Measurements from ENCODE around the gene THEMIS. TPM values are rescaled to one million over a fixed set of nuclear protein-coding genes. Genes with fewer than 3 reads are reported as not detected.
A peak's percentile ranks its signal among the peaks of the same experiment; 100 is the strongest.

The THEMIS gene
- total and polyA plus RNA-seq, 2 experiments from 2014 or later: 0.05 to 0.11 TPM

- H3K4me1 ChIP-seq (ENCODE audit: insufficient read depth): peaks cover 4% of the 10 kb centered on the region; the same call in 1 of the 2 replicates
- H3F3A ChIP-seq (ENCODE audit: insufficient read depth): no peaks in the 10 kb centered on the region
- H3K36me3 ChIP-seq (ENCODE audit: low read depth): no peaks in the 10 kb centered on the region
- WGBS, 2 experiments (ENCODE audit: low coverage in 1 of 2, low lambda C conversion rate in 2 of 2, missing lambda C conversion rate in 2 of 2): 80 to 83% methylated on average over 3 of the region's 3 CpGs
- H3K4me2 ChIP-seq (ENCODE audit: unreplicated experiment): no peak overlapping the region
- peak; percentile 17 for DNase-seq
- H3K9ac ChIP-seq: no peak overlapping the region
- TF ChIP-seq EZH2phosphoT487 (IDR thresholded peaks at IDR 0.05; ENCODE audit: insufficient read depth, low read depth): no peak
- TF ChIP-seq EZH2 (IDR thresholded peaks at IDR 0.05; ENCODE audit: insufficient read depth, poor library complexity, severe bottlenecking): no peak
- H3K27me3 ChIP-seq (replicated peaks; ENCODE audit: insufficient read depth): no peaks in the 10 kb centered on the region
- H3K9me3 ChIP-seq (ENCODE audit: low read depth): no peaks in the 10 kb centered on the region
- 0 out of 2 replicates have a peak overlapping the region, but pooled peaks have one; percentile 16 for H2AFZ ChIP-seq
- no peaks in the 10 kb centered on the region for H3K79me2 ChIP-seq (ENCODE audit: insufficient read depth)
- no peak overlapping the region for H3K4me3 ChIP-seq
- no peaks in the 10 kb centered on the region for H4K20me1 ChIP-seq (ENCODE audit: insufficient read depth)
- no peaks in the 10 kb centered on the region for H3K9me2 ChIP-seq (ENCODE audit: insufficient read depth)
- H3K27ac ChIP-seq: no peak overlapping the region
- in situ Hi-C loops (cut with MboI): loop anchor here (5.0 to 25.0 kb wide), 3 partner anchors 590 to 1000 kb away; partner anchors contain the start of gene PTPRK
Measured at GRCh38 chr6:127737768-127738167, 163.1 kb downstream of the THEMIS start.

GRCh38 chr6:127737009-127737486 is 163.8 kb downstream of the THEMIS start:
- no peaks in the 10 kb centered on the region for H3K79me2 ChIP-seq (ENCODE audit: insufficient read depth)
- H4K20me1 ChIP-seq (ENCODE audit: insufficient read depth): no peaks in the 10 kb centered on the region
- H2AFZ ChIP-seq: 0 out of 2 replicates have a peak overlapping the region, but pooled peaks have one; percentile 16
- no peaks in the 10 kb centered on the region for H3K36me3 ChIP-seq (ENCODE audit: low read depth)
- peaks cover 4% of the 10 kb centered on the region; the same call in 1 of the 2 replicates for H3K4me1 ChIP-seq (ENCODE audit: insufficient read depth)
- H3F3A ChIP-seq (ENCODE audit: insufficient read depth): no peaks in the 10 kb centered on the region
- H3K9me3 ChIP-seq (ENCODE audit: low read depth): no peaks in the 10 kb centered on the region
- no peaks in the 10 kb centered on the region for H3K9me2 ChIP-seq (ENCODE audit: insufficient read depth)
- no peak overlapping the region for H3K4me2 ChIP-seq (ENCODE audit: unreplicated experiment)
- no peaks in the 10 kb centered on the region for H3K27me3 ChIP-seq (replicated peaks; ENCODE audit: insufficient read depth)
- no peak overlapping the region for H3K9ac ChIP-seq
- in situ Hi-C loops (cut with MboI): loop anchor here (5.0 to 25.0 kb wide), 3 partner anchors 590 to 1000 kb away; partner anchors contain the start of gene PTPRK
- no peak overlapping the region for H3K27ac ChIP-seq
- DNase-seq: peak; percentile 79
- TF ChIP-seq EZH2 (IDR thresholded peaks at IDR 0.05; ENCODE audit: insufficient read depth, poor library complexity, severe bottlenecking) (no peak), EZH2phosphoT487 (IDR thresholded peaks at IDR 0.05; ENCODE audit: insufficient read depth, low read depth) (no peak)
- no peak overlapping the region for H3K4me3 ChIP-seq

- 49% methylated on average over 3 of the region's 3 CpGs for WGBS, 2 experiments (ENCODE audit: low coverage in 1 of 2, low lambda C conversion rate in 2 of 2, missing lambda C conversion rate in 2 of 2)
- TF ChIP-seq EZH2 (IDR thresholded peaks at IDR 0.05; ENCODE audit: insufficient read depth, poor library complexity, severe bottlenecking) (no peak), EZH2phosphoT487 (IDR thresholded peaks at IDR 0.05; ENCODE audit: insufficient read depth, low read depth) (no peak)
- in situ Hi-C loops (cut with MboI): loop anchor here (25.0 kb wide), 2 partner anchors 779 to 1004 kb away; partner anchors contain the start of gene PTPRK
Measured at GRCh38 chr6:127732927-127733326, 167.9 kb downstream of the THEMIS start.

GRCh38 chr6:127727260-127727953 is 173.5 kb downstream of the THEMIS start:
- H3K27ac ChIP-seq: no peak overlapping the region
- WGBS, 2 experiments (ENCODE audit: low coverage in 1 of 2, low lambda C conversion rate in 2 of 2, missing lambda C conversion rate in 2 of 2): 26 to 39% methylated on average over 1 of the region's 1 CpG
- no peak overlapping the region for H3K4me3 ChIP-seq
- H3K36me3 ChIP-seq (ENCODE audit: low read depth): no peaks in the 10 kb centered on the region
- no peaks in the 10 kb centered on the region for H3F3A ChIP-seq (ENCODE audit: insufficient read depth)
- no peak for DNase-seq
- H3K9me3 ChIP-seq (ENCODE audit: low read depth): no peaks in the 10 kb centered on the region
- H3K9ac ChIP-seq: no peak overlapping the region
- H3K9me2 ChIP-seq (ENCODE audit: insufficient read depth): no peaks in the 10 kb centered on the region
- no peak for TF ChIP-seq EZH2phosphoT487 (IDR thresholded peaks at IDR 0.05; ENCODE audit: insufficient read depth, low read depth)
- no peak for TF ChIP-seq EZH2 (IDR thresholded peaks at IDR 0.05; ENCODE audit: insufficient read depth, poor library complexity, severe bottlenecking)
- H3K4me1 ChIP-seq (ENCODE audit: insufficient read depth): no peaks in the 10 kb centered on the region
- no peaks in the 10 kb centered on the region for H3K79me2 ChIP-seq (ENCODE audit: insufficient read depth)
- peaks cover 3% of the 10 kb centered on the region; the same call in 1 of the 2 replicates for H3K27me3 ChIP-seq (replicated peaks; ENCODE audit: insufficient read depth)
- H4K20me1 ChIP-seq (ENCODE audit: insufficient read depth): no peaks in the 10 kb centered on the region
- no peak overlapping the region for H3K4me2 ChIP-seq (ENCODE audit: unreplicated experiment)
- no peak overlapping the region for H2AFZ ChIP-seq
- in situ Hi-C loops (cut with MboI): loop anchor here (25.0 kb wide), 2 partner anchors 785 to 1010 kb away; partner anchors contain the start of gene PTPRK

More at GRCh38 chr6:127732927-127733326, 167.9 kb downstream of the THEMIS start:
- no peak overlapping the region for H3K4me3 ChIP-seq
- no peaks in the 10 kb centered on the region for H3K9me2 ChIP-seq (ENCODE audit: insufficient read depth)
- no peak overlapping the region for H3K9ac ChIP-seq
- H3K27ac ChIP-seq: no peak overlapping the region
- no peak overlapping the region for H2AFZ ChIP-seq
- H3K79me2 ChIP-seq (ENCODE audit: insufficient read depth): no peaks in the 10 kb centered on the region
- H3K27me3 ChIP-seq (replicated peaks; ENCODE audit: insufficient read depth): no peaks in the 10 kb centered on the region; the same call in 1 of the 2 replicates
- H3F3A ChIP-seq (ENCODE audit: insufficient read depth): no peaks in the 10 kb centered on the region
- H4K20me1 ChIP-seq (ENCODE audit: insufficient read depth): no peaks in the 10 kb centered on the region
- H3K36me3 ChIP-seq (ENCODE audit: low read depth): no peaks in the 10 kb centered on the region
- DNase-seq: no peak
- peaks cover 4% of the 10 kb centered on the region; the same call in 1 of the 2 replicates for H3K4me1 ChIP-seq (ENCODE audit: insufficient read depth)
- no peaks in the 10 kb centered on the region for H3K9me3 ChIP-seq (ENCODE audit: low read depth)
- no peak overlapping the region for H3K4me2 ChIP-seq (ENCODE audit: unreplicated experiment)

All from GM23248 (cell line).